Astrocyte (in vitro differentiated cells and primary cell): Measurements from ENCODE around the gene NEB.

ENCODE experiments used
- EZH2 ChIP-seq: IDR thresholded peaks from 2 replicates; pipeline ENCODE4 v1.6.1; 2012; ENCODE audit warnings: mild to moderate bottlenecking, low read length, inconsistent platforms; ENCODE audit not compliant: insufficient read depth
- TF ChIP-seq, protein P1 (sequence below): IDR thresholded peaks from 2 replicates; pipeline ENCODE4 v1.5.1; 2011; ENCODE audit warnings: low read depth, mild to moderate bottlenecking, inconsistent platforms, low read length, moderate library complexity; ENCODE audit not compliant: insufficient read depth

DNA sequence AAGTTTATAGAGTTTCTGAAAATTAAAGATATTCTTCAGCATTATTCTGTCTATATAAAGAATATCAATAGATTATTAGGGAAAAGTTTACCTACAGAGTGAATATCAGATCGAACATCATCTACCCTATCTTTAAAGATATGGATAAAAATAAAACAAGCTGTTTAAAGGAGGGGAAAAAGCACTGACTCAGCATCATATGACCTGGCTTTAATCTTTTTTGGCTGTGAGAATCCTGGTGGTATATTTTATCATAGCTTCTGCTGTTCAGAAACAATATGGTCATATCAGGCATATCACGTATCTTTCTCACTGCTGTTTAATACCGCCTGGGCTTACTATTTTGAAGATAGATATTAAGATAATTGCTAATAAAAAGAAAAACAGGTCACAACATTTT is 80.2 kb downstream of the NEB start:
- TF ChIP-seq, protein P1, sequence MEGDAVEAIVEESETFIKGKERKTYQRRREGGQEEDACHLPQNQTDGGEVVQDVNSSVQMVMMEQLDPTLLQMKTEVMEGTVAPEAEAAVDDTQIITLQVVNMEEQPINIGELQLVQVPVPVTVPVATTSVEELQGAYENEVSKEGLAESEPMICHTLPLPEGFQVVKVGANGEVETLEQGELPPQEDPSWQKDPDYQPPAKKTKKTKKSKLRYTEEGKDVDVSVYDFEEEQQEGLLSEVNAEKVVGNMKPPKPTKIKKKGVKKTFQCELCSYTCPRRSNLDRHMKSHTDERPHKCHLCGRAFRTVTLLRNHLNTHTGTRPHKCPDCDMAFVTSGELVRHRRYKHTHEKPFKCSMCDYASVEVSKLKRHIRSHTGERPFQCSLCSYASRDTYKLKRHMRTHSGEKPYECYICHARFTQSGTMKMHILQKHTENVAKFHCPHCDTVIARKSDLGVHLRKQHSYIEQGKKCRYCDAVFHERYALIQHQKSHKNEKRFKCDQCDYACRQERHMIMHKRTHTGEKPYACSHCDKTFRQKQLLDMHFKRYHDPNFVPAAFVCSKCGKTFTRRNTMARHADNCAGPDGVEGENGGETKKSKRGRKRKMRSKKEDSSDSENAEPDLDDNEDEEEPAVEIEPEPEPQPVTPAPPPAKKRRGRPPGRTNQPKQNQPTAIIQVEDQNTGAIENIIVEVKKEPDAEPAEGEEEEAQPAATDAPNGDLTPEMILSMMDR = no peak
- no peak for TF ChIP-seq EZH2
